ENCODE measurements around the gene GULP1.
"Not testable (repeated sequence)": the region's sequence is repeated elsewhere in the genome, so short reads cannot be mapped to it uniquely, and the experiment has no call there.

GULP1 gene

GRCh38 chr2:188569431-188570165 lies 277.9 kb downstream of the GULP1 start:
- DNase-seq, result no peak

DNA sequence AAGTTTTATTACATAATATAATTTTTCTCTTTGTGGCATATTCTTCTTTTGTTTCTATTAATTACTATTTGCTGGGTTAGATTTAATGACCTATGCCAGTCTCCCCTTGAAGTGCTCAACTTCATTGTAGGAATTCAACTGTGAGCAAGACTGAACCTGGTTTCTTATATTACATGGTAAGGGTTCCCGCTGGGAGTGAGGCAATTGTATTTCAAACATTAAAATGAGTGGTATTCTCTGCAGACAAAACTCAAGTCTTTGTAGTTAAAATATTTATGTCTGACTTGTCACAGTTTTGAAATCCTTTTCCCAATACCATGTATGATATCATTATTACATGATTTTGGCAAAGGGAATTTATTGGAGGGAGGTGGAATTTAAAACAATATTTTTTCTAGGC lies 278.7 kb downstream of the GULP1 start:
- DNase-seq, result no peak

GRCh38 chr2:188571543-188572303 lies 280.0 kb downstream of the GULP1 start:
- no peak for DNase-seq

DNA sequence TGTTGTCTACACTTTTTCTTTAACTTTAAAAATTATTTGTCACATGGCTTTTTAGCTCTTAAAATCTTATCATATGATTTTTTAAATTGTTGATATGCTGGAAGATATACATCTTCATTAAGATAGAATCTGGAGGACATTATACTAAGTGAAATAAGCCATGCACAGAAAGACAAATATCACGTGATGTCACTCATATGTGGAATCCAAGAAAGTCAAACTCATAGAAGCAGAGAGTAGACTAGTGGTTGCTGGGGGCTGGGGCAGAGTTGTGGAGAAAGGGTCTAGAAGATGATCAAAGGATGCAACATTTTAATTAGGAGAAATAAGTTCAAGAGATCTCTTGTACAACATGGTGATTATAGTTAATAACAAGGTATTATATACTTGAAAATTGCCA lies 280.9 kb downstream of the GULP1 start:
- DNase-seq, result no peak

- DNase-seq, result no peak
Observed at GRCh38 chr2:188573453-188573852, 281.8 kb downstream of the GULP1 start.

DNA sequence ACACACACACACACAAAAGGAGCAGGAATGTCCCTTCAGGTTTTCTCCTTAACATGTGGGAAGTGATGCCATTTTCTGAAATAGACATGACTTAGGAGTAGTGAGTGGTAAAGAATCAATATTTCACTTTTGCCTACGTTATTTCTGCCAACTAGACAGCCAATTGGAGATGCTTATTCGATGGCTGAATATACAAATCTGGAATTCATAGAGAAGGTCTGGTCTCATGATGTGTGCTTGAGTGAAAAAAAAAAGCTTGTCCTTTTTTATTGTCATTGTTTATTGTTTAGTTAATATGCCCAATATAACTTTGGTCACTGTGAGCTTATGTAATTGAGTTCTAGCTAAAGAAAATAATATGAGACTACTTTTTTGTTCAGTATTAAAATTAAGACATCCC lies 284.3 kb downstream of the GULP1 start:
- no peak for DNase-seq

DNA sequence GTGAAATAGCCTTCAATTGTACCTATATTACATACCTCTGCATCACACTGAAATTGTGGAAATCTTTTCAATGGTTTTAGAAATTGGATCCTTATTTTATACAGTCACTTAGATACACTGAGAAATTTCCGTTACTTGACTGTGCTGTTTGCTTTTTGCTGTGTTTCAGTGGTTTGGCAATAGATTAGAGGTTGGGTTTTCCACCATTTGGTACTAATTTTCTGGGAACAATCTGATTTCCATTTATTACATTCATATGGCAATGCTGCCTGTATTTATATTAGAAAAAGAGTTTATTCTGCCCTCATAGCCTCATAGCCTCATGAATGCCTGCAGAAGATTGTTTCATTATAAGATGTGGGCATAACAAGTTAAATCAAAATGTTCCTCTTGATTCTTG lies 285.0 kb downstream of the GULP1 start:
- no peak for DNase-seq

- DNase-seq, result no peak
Observed at GRCh38 chr2:188577231-188577630, 285.6 kb downstream of the GULP1 start.

DNA sequence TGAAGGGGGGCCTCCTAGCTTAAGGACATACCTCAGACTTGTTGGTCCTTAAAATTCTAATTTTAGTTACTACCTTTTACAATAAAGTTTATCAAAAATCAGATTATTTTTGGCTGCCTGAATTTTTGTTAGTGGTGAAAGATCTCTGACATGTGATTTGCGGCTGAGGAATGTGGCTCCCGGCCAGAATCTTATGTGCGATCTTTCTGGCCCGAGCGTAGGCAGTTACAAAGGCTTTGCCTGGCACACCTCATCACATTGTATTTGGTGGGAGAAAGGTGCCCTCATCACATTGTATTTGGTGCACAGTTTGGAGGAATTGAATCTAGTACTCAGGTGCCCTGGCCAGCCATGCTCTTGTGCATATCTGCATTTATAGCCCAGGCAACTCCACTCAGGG lies 289.1 kb downstream of the GULP1 start:
- DNase-seq, result no peak

DNA sequence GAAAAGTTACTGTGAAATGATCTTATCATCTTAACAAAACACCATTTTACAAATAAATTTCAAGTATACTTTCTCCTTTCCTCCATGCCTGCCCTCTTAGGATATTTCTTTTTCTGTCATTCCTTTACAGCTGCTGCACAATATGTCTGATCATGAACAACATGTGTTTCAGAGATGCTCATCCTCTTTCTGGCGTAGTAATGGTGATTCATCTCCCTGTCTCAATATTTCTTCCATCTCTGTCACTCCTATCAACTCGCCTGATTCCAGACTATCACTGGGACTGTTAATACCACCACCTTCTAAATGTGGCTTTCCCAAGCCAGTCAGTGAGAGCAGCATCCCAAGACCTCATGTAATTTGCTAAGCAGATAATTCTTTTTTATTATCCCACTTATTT lies 290.5 kb downstream of the GULP1 start:
- DNase-seq, result no peak

GRCh38 chr2:188588235-188588634 lies 296.6 kb downstream of the GULP1 start:
- no peak for DNase-seq

DNA sequence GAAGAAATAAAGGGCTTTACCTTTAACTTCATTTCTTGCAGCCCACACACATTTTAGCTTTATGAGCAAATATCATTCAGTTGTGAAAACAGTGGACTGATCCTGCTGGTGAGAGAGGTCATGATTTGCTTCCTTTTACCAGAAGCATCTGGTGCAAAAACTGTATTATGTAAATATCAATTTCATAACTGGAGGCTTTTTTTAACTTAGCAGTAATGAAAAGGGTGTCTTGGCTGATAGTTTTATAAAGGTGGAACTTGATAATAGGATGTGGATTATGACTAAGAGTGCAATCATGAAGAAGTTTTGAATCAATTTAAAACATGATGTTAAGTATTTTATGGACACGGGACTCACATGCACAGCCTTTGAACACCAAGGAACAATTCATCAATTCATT lies 304.4 kb downstream of the GULP1 start:
- DNase-seq, result no peak

GRCh38 chr2:188598551-188598950 lies 306.9 kb downstream of the GULP1 start:
- DNase-seq, result no peak

GRCh38 chr2:188599140-188599539 lies 307.5 kb downstream of the GULP1 start:
- no peak for DNase-seq

- no peak for DNase-seq
Observed at GRCh38 chr2:188600536-188601210, 309.0 kb downstream of the GULP1 start.

GRCh38 chr2:188601391-188601790 lies 309.7 kb downstream of the GULP1 start:
- no peak for DNase-seq

DNA sequence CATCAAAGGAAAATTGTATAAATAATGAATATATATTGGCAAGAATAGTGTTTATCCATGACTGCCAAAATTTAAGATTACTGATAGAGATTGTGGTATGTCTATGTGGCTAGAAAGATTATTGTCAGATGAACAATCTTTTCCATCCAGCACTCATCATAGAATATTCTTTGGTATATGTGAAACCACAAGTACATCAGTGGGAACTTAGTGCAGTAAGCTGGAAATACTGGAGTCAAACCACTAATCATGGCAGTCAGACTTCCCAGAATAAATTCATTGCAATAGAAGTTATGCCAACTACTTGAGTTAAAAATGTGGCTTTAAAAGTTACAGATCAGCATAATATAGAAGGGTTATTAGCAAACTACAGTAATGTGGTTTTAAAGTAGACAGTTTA lies 310.3 kb downstream of the GULP1 start:
- no peak for DNase-seq

DNA sequence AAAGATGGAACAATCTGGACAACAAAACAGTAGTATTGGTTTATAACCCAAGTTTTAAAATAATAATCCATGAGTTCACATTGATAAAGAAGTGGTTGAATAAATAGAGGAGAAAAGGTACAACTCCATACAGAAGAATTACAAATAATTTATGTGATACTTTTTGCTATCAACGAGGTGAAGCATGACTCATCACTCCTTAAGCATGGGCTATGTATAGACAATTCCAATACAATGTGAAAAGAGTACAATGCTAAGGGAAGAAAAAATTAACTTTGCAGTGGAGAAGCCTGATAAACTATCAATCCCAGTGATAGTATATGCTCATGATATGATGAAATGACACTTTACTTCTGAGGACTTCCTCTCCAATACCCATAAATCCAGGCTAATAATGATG lies 312.9 kb downstream of the GULP1 start:
- no peak for DNase-seq

GRCh38 chr2:188605609-188606584 lies 314.2 kb downstream of the GULP1 start:
- not testable (repeated sequence) for DNase-seq

GRCh38 chr2:188606596-188606995 lies 314.9 kb downstream of the GULP1 start:
- not testable (repeated sequence) for DNase-seq

GRCh38 chr2:188607501-188607900 lies 315.8 kb downstream of the GULP1 start:
- DNase-seq, result peak; percentile 42

DNA sequence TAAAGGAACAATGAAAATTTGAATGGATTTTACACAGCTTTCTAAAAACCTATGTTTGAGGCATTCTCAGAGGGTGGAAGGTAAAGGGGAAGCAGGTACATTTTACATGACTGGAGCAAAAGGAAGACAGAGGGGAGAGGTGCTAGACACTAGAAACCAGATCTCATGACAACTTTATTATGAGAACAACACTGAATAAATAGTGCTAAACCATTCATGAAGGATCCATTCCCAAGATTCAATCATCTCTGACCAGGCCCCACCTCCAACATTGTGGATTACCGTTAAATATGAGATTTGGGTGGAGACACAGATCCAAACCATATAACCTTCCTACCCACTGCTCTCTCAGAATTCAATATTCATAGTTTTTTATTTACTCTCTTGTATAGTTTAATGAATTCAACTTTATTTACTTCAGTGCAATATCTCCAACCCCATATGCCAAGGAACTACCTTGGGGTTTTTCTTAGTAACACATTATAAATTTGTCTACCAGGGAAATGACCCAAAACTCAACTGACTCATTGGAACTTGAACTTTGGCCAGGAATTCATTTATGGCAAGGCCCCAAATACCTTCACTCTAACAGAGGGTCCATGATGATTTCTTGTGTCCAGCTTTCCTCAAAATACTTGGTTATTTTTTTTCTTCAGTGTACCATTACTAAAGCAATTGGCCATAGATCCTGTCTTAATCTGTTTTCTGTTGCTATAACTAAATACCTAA lies 317.8 kb downstream of the GULP1 start:
- DNase-seq, result no peak
